Activated CD8-positive, alpha-beta T cell treated with anti-CD3 and anti-CD28 coated beads, Interleukin-2, amount 10 ng/mL, durations not matched to agents 7 days and 5 days (primary cell): ENCODE measurements around the gene NECAB3. TPM values are rescaled to one million over a fixed set of nuclear protein-coding genes. Genes with fewer than 3 reads are reported as not detected.

Source experiments
- ATAC-seq: fragments of 150-1000 bp; cut with Tn5 transposase; one replicate; pipeline ENCODE4 v1.10.0; 2021; ENCODE audit warnings: moderate library complexity
- CTCF ChIA-PET: fragments of 350-600 bp; sonication (Branson Sonifier 250); formaldehyde crosslinking; loops from one replicate; lab custom pipeline; 2021; ENCODE audit warnings: antibody characterized with exemption; lab: Charles Lee
- POLR2A ChIA-PET: fragments of 350-600 bp; sonication (Branson Sonifier 250); formaldehyde crosslinking; loops from one replicate; lab custom pipeline; 2021; ENCODE audit warnings: antibody characterized with exemption; lab: Charles Lee
- DNase-seq: peaks from one replicate; pipeline ENCODE4 v3.0.0-alpha.2; 2020
- H3K27ac Mint-ChIP-seq: one replicate; pipeline ENCODE4 v1.8.0; 2021; ENCODE audit warnings: mild to moderate bottlenecking, mixed read lengths
- H3K27me3 Mint-ChIP-seq: one replicate; pipeline ENCODE4 v1.8.0; 2021; ENCODE audit warnings: low read depth, mixed read lengths
- H3K36me3 Mint-ChIP-seq: one replicate; pipeline ENCODE4 v1.8.0; 2021; ENCODE audit warnings: low read depth, mixed read lengths
- H3K4me1 Mint-ChIP-seq: one replicate; pipeline ENCODE4 v1.8.0; 2021; ENCODE audit warnings: low read depth, mixed read lengths
- H3K4me3 Mint-ChIP-seq: one replicate; pipeline ENCODE4 v1.8.0; 2021; ENCODE audit warnings: mild to moderate bottlenecking, mixed read lengths
- H3K9me3 Mint-ChIP-seq: one replicate; pipeline ENCODE4 v1.8.0; 2022; ENCODE audit warnings: mixed read lengths; ENCODE audit not compliant: insufficient read depth
- total RNA-seq, 2 experiments: library from RNA; stranded (reverse); gene quantifications; one replicate each; pipeline ENCODE4 v1.2.3, GENCODE V29; 2021

NECAB3 gene
- total RNA-seq, 2 experiments from 2014 or later: 28.4 to 38.2 TPM

DNA sequence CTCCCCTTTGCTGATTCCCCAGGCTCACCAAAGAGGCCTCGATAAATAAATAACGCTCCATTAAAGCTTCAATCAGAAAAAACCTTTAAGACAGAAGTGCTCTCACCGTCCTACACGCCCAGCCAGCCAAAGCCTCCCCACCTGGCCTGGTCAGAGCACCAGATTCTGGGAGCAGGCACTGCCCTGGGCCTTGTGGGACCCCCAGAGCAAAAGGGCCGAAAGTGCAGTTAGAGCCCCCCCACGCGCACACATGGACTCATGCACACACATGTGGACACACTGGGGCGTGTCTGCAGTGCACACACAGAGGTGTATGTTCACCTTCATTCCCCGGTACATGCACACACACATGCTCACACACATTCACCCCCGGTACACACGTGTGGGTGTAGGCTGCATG lies 1.9 kb upstream of the NECAB3 start:
- DNase-seq: no peak
- Mint-ChIP-seq H3K9me3 (no peaks in the 10 kb centered on the region), H3K36me3 (peaks cover 62% of the 10 kb centered on the region), H3K4me1 (peaks cover 72% of the 10 kb centered on the region), H3K27me3 (no peaks in the 10 kb centered on the region), H3K27ac (peak overlapping the region; percentile 76), H3K4me3 (no peak overlapping the region)
- no peak for ATAC-seq
- ChIA-PET CTCF (interaction anchor here (1.8 kb wide), 1 partner anchor 56 kb away, joined by 5 read pairs; the partner anchor contains the start of gene ZNF341), POLR2A (interaction anchor here (1.0 to 2.8 kb wide), 4 partner anchors 8 to 44 kb away, joined by 4 to 13 read pairs (median 4); partner anchors contain the start of genes ACTL10 and PXMP4)

DNA sequence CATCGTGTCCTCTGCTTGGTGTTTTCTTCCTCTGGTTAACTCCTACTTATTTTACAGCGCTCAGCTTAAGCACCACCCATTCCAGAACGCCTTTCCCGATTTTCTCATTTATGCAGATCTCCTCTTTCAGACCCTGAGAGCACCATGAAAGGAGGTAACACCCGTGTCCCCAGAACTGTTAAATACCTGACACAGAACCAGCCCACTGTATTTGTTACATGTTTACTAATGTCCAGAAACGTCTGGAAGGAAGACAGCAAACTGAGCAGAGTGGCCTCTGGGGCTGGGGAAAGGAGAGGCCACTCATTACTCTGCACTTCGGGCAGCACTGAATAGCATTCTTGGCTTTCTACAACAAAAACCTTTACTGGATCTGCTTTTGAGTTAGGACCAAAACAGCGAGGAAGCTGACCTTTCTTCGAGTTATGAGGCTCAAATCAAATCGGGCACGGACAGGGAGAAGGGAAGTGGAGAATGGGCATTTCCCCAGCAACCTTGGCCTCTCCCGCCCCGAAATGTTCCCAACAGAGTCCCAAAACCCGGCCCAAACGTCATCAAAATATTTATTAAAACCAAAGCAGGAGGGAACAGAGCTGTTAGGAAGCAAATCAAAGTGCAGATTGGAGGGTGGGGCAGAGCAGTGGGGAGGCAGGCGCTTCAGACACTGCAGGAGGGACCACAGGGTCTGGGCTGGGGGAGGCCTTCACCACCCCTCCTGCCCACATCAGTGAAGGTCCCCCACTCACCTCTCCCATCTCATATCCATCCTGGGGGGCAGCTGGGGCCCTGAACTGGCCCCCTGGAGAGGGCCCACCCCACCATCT lies 1.1 kb upstream of the NECAB3 start:
- peak overlapping the region; percentile 49 for H3K4me3 Mint-ChIP-seq
- DNase-seq: no peak
- ChIA-PET CTCF (interaction anchor here (1.8 kb wide), 1 partner anchor 57 kb away, joined by 5 read pairs; the partner anchor contains the start of gene ZNF341), POLR2A (interaction anchor here (1.0 to 4.0 kb wide), 5 partner anchors 8 to 45 kb away, joined by 4 to 25 read pairs (median 5); partner anchors contain the start of genes ACTL10, C20orf144 and PXMP4)
- peak overlapping the region; percentile 76 for H3K27ac Mint-ChIP-seq
- H3K36me3 Mint-ChIP-seq: peaks cover 55% of the 10 kb centered on the region
- no peaks in the 10 kb centered on the region for H3K27me3 Mint-ChIP-seq
- ATAC-seq: no peak
- peaks cover 64% of the 10 kb centered on the region for H3K4me1 Mint-ChIP-seq
- H3K9me3 Mint-ChIP-seq: no peaks in the 10 kb centered on the region

DNA sequence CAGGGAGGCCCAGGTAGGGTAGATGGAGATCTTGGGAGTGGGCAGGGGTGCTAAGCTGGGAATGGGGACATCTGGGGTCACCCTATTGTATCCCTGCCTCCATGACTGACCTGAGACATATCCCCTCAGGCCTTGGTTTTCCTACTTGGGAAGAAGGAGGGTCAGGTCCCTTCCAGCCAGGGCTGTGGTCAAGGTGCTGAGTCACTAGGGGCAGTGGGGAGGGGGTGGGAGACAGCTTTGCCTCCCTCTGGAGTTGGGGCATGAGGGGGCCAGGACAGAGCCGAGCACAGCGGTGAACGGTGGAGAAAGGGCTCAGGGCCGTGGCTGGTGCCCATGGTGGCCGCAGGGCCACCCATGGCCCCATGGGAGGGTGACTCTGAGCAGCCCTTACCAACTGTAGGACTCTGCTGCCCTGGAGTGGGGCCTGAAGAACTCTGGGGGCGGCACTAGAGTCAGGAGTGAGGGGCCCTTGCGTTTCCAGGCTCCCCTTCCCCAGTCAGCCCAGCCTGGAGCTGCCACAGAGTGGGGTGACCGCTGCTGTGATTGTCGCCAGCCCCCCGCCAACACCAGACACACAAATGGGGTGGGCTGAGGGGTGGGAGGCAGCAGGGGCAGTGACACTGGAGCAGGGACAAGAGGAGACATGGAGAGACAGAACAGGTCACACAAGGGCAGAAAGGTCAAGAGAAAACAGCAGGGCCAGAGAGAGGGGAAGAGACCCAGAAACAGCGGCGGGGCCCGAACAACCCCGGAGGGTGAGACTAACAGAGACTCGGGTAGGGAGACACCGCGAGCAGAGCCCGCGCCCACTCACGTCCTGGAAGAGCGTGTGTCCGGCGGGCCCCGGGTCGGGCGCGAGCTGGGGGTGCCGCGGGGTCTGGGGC lies 576 bp downstream of the NECAB3 start:
- CTCF ChIA-PET: no interaction called here
- peak; percentile 1 for ATAC-seq
- peaks cover 55% of the 10 kb centered on the region for H3K4me1 Mint-ChIP-seq

DNA sequence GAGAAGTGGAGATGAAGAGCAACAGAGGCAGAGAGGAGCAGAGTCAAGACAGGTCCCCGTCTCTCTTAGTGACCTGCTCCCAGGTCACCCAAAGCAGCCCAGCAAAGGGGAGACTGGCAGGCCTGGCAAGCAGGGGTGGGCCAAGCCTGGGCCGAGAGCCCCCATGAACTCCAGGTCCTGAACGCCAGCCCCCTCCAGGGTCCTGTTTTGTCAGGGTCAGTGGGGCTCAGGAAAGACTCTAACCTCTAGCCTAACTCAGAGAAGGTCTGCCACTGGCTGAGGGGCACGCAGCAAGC lies 1.2 kb downstream of the NECAB3 start:
- Mint-ChIP-seq H3K36me3 (peaks cover 47% of the 10 kb centered on the region), H3K4me1 (peaks cover 55% of the 10 kb centered on the region), H3K9me3 (no peaks in the 10 kb centered on the region), H3K27ac (peak overlapping the region; percentile 68), H3K4me3 (peak overlapping the region; percentile 77), H3K27me3 (no peaks in the 10 kb centered on the region)
- ChIA-PET POLR2A (interaction anchor here (0.9 to 4.0 kb wide), 2 partner anchors 9 to 47 kb away, joined by 4 to 25 read pairs; partner anchors contain the start of genes C20orf144 and PXMP4), CTCF (no interaction called here)
- DNase-seq (no peak), ATAC-seq (no peak)

More for the DNA sequence above, 576 bp downstream of the NECAB3 start:
- Mint-ChIP-seq H3K4me3 (peak overlapping the region; percentile 77), H3K27me3 (no peaks in the 10 kb centered on the region), H3K27ac (peak overlapping the region; percentile 78), H3K9me3 (no peaks in the 10 kb centered on the region), H3K36me3 (peaks cover 48% of the 10 kb centered on the region)
- DNase-seq: no peak
- POLR2A ChIA-PET: interaction anchor here (2.8 to 4.0 kb wide), 2 partner anchors 10 to 11 kb away, joined by 13 to 25 read pairs; partner anchors contain the start of gene C20orf144

DNA sequence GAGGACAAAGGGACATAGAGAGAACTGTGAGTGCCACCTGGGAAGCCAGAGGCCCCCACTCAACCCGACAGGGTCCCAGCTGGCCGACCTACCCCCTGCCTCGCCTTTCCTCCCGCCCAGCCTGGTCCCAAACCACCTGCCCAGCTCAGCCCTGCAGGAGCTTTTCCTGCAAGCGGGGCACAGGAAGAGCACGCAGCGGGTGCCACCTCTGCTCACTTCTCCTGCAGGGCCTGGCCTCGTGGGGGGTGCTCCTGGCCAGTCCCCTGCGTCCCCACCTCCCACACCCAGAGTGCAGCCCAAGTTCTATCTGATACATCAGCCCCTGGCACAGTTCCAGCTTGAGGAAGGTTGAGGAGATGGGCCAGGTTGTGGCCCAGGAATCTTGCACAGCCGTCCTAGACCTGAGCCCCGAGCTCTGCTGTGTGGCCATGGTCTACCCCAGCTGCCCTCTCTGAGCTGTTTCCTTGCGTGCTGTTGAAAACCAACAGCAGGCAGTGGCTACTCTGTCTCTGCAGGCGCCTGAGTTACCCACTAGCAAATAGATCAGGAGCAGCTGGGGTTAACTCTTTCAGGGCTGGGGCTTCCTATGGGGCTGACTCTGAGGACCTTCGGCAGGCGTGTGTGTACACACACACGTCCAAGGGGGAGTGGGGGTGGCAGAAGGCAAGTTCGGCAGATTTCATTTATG lies 1.7 kb downstream of the NECAB3 start:
- POLR2A ChIA-PET: interaction anchor here (0.9 to 10.3 kb wide), 4 partner anchors 8 to 48 kb away, joined by 3 to 148 read pairs (median 14); partner anchors contain the start of genes C20orf144, E2F1 and PXMP4

DNA sequence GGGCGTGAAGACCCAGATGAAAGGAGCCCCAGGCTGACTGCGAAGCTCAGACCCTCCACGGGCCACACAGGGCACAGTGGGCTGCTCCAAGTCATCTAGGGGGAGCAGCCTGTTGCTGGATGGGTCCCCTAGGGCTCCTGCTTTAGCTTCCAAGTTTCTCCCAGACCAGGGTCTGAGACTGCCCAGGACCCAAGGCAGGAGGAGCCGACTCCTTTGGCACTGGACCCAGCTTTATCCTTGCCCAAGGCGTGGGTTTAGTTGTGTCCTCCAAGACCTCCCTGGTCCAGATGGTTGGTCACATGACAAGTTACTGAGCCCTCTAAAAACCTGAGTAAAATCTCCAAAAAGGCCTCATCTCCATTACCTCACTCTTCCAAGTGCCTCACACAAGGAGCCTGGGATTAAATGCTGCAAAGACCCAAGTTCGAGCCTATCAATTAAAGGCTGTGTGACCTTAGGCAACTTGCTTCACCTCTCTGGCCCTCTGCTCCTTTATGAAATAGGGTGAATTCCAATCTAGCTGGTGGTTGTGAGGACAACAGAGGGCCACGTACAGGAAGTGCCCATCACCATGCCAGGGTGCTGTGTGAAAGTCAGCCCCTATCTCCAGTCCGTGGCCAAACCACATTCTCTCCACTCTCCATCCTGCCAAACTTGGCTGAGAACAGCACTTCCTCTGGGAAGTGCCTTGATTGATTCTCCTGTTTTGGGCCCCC lies 2.5 kb downstream of the NECAB3 start:
- Mint-ChIP-seq H3K27ac (peak overlapping the region; percentile 51), H3K4me1 (peaks cover 56% of the 10 kb centered on the region), H3K4me3 (peak overlapping the region; percentile 10), H3K9me3 (no peaks in the 10 kb centered on the region), H3K27me3 (no peaks in the 10 kb centered on the region), H3K36me3 (peaks cover 36% of the 10 kb centered on the region)
- DNase-seq (no peak), ATAC-seq (no peak)
- ChIA-PET CTCF (interaction anchor here (9.8 kb wide), 1 partner anchor 10 kb away, joined by 126 read pairs; no protein-coding TSS in a partner anchor), POLR2A (interaction anchor here (0.9 to 10.3 kb wide), 4 partner anchors 8 to 441 kb away, joined by 3 to 148 read pairs (median 14); partner anchors contain the start of genes C20orf144, E2F1 and EIF2S2)

More for the DNA sequence above, 1.7 kb downstream of the NECAB3 start:
- Mint-ChIP-seq H3K4me3 (peak overlapping the region; percentile 77), H3K27me3 (no peaks in the 10 kb centered on the region), H3K4me1 (peaks cover 56% of the 10 kb centered on the region), H3K36me3 (peaks cover 42% of the 10 kb centered on the region), H3K9me3 (no peaks in the 10 kb centered on the region), H3K27ac (peak overlapping the region; percentile 68)
- CTCF ChIA-PET: no interaction called here
- no peak for DNase-seq
- no peak for ATAC-seq

DNA sequence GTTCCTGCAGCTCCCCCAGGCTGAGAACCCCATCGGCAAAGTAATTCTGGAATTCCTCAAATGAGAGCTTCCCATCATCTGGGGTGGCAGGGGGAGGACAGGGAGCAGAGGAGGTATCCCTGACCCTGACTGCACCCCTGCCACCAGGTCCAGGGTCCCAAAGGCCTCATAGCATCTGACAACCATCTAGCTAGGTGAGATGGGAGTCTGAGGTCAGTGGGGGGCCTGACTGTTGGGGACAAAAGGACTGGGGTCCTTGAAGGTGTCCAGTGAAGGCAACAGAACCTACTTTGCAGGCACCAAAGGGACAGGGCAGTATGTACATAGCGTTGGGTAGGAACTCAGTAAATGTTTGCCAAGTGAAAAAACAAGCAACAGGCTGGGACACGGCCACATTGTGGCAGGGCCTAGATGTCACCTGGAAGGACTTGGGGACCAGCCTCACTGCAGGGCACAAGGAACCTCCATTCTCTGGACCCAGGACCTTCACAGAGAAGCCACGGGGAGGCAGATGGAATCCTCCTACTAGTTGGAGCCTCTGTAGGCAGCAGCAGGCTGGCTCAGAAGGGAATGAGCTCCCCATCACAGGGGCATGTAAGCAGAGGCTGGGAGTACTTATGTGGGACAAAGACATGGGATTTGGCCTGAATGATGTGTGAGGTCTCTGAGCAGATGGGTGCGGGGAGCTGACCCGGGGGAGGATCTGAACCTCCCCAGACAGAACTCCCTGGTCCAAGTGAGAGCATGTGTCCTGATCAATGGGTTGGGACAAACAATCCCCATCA lies 3.3 kb downstream of the NECAB3 start:
- Mint-ChIP-seq H3K4me3 (no peak overlapping the region), H3K36me3 (peaks cover 28% of the 10 kb centered on the region), H3K4me1 (peaks cover 58% of the 10 kb centered on the region), H3K9me3 (no peaks in the 10 kb centered on the region), H3K27me3 (no peaks in the 10 kb centered on the region), H3K27ac (peak overlapping the region; percentile 20)
- CTCF ChIA-PET: interaction anchor here (1.0 to 9.8 kb wide), 2 partner anchors 11 to 16 kb away, joined by 3 to 126 read pairs; no protein-coding TSS in a partner anchor
- DNase-seq (no peak), ATAC-seq (no peak)
- POLR2A ChIA-PET: interaction anchor here (0.9 to 10.3 kb wide), 2 partner anchors 12 to 442 kb away, joined by 3 to 148 read pairs; partner anchors contain the start of genes E2F1 and EIF2S2

DNA sequence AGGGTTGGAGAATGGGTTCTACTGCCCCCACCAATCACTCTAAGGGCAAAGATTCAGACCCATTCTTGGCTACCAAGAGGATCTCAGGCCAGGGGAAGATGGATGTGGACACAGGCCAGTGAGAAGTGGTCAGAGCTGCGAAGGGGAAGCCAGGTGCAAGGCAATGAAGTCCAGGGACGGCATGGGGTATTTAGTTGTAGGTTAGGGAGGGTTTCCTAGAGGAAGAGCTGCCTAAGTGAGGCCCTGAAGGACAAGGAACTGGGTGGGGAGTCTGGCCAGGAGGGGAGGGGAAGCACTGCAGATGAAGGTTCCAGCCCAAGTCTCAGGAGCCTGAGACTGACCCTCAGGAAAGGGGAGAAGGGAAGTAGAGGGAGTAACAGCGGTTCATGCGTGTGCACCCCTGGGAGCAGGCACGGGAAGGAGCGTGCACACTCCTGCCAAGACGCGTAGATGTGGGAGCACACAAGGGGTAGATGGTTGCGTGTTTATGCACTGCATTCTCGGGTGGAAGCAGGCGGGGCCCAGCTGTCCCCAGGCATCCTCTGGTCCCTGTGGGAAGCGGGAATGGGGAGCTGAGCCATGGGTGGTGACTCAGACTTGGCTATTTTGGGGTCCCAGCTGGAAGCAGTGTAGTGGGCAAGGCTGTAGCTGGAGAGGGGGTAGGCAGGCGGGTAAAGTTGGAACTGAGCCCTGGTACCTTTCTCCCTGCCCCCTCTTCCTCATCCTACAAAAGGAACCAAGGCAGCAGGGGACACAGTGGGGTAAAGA lies 4.2 kb downstream of the NECAB3 start:
- Mint-ChIP-seq H3K4me1 (peaks cover 56% of the 10 kb centered on the region), H3K4me3 (no peak overlapping the region), H3K9me3 (no peaks in the 10 kb centered on the region), H3K27me3 (no peaks in the 10 kb centered on the region), H3K36me3 (peaks cover 21% of the 10 kb centered on the region), H3K27ac (peak overlapping the region; percentile 39)
- ATAC-seq (no peak), DNase-seq (no peak)
- ChIA-PET POLR2A (interaction anchor here (1.3 to 10.3 kb wide), 2 partner anchors 12 to 115 kb away, joined by 3 to 148 read pairs; partner anchors contain the start of gene E2F1), CTCF (interaction anchor here (1.0 to 9.8 kb wide), 3 partner anchors 12 to 24 kb away, joined by 3 to 126 read pairs (median 3); no protein-coding TSS in a partner anchor)

DNA sequence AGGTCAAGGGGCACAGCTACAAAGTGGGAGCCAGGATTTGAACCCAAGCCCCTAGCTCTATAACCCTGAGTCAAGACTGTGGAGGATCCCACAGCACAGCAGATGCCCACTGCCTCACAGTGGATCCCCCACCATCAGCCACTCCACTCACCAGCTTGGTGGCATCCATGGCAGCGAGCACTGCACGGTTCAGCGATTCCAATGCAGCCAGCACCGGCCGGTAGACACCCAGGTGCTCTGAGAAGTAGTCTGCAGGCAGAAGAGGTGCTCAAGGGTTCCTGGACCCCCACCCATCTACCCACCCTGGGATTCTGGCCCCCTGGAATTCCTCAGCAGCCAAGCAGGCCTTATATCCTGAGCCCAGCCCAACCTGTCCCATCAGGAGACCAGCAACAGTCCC lies 5.0 kb downstream of the NECAB3 start:
- Mint-ChIP-seq H3K27ac (peak overlapping the region; percentile 39), H3K4me1 (peaks cover 59% of the 10 kb centered on the region), H3K36me3 (peaks cover 22% of the 10 kb centered on the region), H3K4me3 (no peak overlapping the region), H3K9me3 (no peaks in the 10 kb centered on the region), H3K27me3 (no peaks in the 10 kb centered on the region)
- ChIA-PET POLR2A (interaction anchor here (1.3 to 10.3 kb wide), 2 partner anchors 13 to 114 kb away, joined by 3 to 148 read pairs; partner anchors contain the start of gene E2F1), CTCF (interaction anchor here (1.1 to 9.8 kb wide), 11 partner anchors 13 to 324 kb away, joined by 3 to 126 read pairs (median 4); partner anchors contain the start of genes CDK5RAP1, E2F1 and ZNF341)
- ATAC-seq: no peak
- no peak for DNase-seq
